Activated CD4-positive, alpha-beta T cell treated with anti-CD3 and anti-CD28 coated beads, Interleukin-2, Interleukin-6, amounts not matched to agents 100 ng/mL and 50 ng/mL, durations not matched to agents 16 hours and 8 hours (primary cell): ENCODE data around the gene SLC2A8.

ENCODE experiments used
- DNase-seq: peaks from one replicate; pipeline ENCODE4 v3.0.0-alpha.2; 2020

Gene SLC2A8

DNA sequence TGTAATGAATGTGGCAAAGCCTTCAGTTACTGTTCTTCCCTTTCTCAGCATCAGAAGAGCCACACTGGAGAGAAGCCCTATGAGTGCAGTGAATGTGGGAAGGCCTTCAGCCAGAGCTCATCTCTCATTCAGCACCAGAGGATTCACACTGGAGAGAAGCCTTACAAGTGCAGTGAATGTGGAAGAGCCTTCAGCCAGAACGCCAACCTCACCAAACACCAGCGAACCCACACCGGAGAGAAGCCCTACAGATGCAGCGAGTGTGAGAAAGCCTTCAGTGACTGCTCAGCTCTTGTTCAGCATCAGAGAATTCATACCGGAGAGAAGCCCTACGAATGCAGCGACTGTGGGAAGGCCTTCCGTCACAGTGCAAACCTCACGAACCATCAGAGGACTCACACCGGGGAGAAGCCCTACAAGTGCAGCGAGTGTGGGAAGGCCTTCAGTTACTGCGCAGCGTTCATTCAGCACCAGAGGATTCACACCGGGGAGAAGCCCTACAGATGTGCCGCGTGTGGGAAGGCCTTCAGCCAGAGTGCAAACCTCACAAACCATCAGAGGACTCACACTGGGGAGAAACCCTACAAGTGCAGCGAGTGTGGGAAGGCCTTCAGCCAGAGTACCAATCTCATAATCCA is 47.4 kb downstream of the SLC2A8 start:
- DNase-seq: peak; percentile 36

DNA sequence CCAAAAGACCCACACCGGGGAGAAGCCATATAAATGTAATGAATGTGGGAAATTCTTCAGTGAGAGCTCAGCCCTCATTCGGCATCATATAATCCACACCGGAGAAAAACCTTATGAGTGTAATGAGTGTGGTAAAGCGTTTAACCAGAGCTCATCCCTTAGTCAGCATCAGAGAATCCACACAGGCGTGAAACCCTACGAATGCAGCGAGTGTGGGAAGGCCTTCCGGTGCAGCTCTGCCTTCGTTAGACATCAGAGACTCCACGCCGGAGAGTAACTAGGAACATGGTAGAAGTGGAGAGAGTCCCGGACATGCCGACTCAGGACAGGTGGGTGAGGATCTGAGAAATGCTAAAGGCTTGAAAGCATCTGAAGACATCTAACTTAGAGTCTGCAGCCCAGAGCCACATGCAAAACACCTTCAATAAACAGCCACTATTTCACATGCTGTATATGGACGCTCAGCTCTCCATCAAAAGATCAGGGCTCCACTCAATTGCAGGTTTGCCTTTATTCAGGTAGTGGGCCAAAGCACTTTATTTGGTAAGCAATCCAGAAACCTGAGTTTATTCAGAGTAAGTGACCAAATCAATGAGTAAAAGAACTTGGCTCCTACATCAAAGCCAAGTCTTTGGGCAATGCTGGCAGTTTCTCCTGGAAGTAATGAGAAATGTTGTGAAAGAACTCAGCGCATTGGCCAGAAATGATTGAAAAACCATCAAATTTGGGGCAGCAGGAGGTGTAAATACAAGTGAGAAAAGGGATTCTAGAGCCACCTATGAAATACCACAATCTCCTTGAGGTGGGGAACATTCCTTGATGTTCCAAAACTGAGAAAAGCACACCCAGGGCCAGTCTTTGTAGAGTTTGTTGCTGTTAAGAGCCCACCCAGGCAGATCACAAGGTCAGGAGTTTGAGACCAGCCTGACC is 48.2 kb downstream of the SLC2A8 start:
- peak; percentile 42 for DNase-seq

DNA sequence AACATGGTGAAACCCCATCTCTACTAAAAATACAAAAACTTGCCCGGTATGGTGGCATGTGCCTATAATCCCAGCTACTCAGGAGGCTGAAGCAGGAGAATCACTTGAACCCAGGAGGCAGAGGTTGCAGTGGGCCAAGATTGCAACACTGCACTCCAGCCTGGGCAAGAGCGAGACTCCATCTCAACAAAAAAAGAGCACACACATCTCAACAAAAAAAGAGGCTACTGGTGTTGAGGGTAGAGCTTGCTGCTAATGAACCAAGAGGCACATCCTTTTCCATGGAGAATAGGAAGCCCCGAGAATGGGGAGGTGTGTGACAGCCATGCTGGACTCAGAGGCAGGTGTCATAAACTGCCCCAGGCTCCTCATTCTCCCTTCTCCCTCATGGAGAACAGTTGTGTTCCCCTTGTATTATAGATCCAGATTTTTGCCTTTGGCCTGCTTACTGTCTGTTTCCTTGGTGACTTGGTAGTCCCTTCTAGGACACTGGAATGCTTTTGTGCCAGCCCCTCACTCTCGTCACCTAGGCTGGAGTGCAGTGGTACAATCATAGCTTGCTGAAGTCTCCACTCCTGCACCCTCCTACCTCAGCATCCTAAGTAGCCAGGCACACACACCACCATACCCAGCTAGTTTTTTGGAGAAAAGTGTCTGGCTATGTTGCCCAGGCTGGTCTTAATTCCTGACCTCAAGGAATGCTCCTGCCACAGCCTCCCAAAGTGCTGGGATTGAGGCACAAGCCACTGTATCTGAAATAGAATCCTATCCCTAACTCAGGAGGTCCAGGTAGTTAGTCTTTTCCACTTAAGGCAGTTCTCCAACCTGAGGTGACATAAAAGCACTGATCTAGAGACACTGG is 49.1 kb downstream of the SLC2A8 start:
- peak; percentile 50 for DNase-seq

DNA sequence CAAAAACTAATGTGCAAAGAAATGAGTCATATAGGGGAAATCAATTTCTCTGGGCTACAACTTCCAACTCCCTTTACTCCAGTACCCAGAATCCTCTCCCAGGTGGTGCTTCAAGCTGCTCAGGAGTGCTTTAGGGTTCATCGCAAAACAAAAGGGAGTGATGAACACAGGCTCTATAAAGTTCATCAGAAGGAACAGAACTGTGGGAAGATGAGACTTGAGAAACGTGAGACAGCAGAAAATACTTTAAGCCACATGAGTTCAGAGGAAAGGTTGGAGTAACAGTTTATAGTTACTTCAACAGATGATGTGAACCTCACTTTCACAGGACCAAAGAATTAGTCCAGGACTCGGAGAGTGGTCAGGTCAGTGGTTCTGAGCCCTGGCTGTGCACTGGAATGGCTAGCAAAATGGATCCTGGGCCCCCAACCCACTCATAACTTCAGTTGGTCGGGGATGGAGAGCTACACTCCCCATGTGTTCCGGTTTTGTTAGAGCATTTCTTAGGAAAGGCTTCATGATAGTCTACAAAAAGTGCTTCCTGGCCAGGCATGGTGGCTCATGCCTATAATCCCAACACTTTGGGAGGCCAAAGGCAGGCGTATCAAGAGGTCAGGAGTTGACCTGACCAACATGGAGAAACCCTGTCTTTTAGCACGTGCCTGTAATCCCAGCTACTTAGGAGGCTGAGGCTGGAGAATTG is 49.9 kb downstream of the SLC2A8 start:
- DNase-seq: peak; percentile 39

DNA sequence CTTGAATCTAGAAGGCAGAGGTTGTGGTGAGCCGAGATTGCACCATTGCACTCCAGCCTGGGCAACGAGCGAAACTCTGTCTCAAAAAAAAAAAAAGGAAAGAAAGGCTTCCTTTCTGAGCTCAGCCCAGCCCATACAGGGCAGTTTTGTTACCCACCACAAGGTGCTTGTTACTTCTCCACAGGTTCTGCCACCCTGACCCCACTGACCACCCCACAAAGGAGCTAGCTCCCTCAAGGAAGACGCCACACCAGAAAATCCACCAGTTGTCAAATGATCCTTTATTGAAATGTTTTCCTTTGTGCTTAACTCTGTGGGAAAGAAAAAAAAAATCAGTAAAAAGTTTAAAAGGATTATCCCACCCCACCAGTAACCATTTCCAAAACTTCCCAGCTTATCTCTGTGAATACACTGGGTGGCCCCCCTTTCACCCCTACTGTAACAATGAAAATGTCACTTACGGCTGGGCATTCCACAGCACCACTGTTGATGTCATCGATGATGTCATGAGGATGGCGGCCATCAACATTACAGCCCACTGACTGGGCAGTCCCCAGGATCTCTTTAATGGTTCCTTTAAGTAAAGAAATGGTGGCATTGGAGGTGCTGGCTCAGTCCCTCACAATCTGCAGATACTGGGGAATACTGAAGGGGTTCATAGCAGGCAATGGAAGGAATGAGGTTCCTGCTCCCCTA is 50.6 kb downstream of the SLC2A8 start:
- peak; percentile 25 for DNase-seq

DNA sequence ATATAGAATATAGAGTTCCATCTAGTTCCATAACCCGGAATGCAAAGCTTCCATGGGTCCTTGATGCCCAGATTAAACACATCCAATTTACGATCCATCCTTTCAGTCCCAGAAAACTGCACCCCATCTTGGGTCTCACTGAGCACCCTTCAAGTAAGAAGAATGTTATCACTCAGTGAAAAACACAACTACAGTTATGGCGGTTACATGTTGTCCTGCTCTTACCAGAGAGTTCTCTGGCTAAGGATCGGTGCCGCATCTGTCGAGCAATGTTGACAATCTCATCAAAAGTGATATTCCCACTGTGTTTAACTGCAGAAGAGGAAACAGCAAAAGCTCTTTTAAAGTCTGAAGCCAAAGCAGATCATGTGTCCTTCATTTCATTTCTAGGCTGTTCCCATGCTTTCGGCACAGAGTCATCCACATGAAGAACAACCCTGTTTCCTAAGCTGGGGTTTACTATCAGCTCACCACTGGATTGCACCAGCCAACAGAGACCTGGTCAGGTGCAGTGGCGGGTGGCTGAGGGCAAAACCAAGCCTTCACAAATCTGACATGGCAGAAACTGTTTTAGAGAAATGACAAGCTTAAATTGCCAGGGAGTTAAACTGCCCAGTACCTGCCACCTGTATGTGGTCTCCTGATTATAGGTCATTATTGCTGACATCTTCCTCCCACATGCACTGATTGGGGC is 51.3 kb downstream of the SLC2A8 start:
- DNase-seq: peak; percentile 11

DNA sequence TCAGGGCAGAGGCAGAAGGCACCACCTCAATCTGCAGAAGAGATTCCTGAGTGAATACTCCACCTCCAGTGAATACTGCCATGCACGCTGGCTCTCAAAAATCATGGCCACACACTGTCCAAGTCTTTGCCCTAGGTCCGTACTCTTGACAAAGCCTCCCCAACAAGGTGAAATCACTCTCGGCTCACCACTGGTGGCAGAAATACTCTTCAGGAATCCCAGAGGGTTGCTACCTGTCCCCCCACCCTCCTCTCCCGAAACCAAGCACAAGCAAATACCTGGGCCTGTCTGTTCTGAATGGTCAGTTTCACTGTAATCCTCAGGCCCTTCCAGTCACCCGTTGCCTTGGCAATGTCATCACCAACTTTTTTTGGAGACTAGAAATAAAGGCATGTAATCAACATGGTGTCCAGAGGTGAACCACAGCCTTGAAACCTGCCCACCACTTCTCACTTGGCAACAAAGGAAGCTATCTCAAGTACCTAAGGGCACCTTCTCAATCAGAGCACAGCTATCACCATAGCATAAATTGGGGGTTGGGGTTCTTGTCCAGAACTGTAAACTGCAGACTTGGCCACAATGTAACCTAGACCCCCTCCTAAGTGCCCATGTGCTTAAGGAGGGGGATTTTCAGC is 52.5 kb downstream of the SLC2A8 start:
- DNase-seq: peak; percentile 30

DNA sequence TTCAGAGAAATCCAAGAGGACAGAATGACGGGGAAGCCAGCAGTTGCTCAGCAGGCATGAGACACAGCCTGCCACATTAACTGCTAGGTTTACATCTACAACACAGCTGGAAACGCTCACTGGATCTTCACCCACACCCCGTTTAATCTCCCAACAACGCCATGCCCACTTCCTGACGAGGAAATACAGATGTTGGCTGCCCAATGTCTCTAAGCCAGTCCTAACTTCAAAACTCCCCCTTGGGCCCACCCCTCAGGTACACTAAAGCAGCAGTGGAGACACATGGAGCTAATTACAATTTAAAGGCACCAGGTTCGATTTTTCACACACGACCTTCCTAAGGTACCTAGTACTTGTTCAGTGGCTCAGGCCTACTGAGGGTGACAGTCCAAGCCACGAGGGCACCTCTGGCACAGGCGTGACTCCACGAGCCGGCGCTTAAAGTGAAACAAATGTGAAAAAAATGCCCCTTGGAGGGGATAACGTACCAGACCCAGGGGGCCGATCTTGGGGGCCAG is 53.3 kb downstream of the SLC2A8 start:
- no peak for DNase-seq

DNA sequence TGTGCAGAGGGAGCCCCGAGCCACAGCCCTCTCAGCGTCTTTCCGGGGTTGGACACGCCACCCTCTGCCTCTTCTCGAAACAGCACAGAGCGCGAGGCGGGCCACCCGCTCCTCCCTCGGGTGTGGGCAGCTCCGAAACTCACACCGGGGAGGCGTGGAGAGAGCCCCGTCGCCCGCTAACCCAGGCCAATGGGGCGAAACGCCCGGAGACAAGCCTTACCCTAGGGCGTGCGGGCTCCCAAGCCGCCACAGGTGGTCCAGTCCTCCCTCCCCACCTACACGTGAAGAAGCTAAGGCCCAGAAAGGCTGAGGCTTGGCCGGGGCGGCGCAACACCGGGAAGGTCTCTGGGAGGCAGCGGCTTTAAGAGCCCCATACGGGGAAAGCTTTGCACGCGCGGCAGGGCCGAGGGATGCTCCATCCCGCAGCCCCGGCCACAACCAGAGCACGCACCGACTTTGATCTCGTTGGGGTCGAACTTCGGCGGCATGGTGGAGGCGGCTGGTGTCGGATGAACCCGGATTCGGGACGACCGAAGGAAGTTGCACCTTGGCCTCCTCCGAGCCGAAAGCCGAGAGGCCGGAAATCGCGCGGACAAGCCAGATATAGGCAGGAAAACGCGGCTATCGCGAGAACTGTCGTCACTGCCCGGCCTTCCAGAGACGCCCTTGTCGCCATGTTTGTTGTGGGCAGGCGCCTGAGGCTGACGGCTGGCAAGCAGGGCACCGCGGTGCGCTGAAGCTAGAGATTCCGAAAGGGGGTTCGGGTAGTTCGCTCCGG is 54.0 kb downstream of the SLC2A8 start, which contains the start of the genes LRSAM1 and RPL12:
TSS of gene LRSAM1 (plus strand) at position 681 of the 778 bp plus-strand sequence. CDS start 3,018 bp downstream, outside the sequence.
TSS of gene RPL12 (minus strand) at position 577 of the 778 bp plus-strand sequence. CDS start at position 488, 89 bp downstream.
- DNase-seq: peak; percentile 98

DNA sequence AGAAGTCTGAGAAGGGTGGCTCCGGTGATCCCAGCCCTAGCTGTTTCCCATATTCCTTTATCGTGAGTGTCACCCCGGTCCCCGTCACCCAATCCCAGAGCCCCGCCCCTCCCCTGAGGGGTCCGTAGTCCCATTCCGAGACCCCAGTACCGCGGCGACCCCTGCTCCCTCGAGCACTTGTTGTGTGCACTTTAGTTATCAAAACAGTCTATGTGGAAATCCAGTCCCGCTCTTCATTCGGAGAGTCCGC is 54.6 kb downstream of the SLC2A8 start:
- DNase-seq: no peak

DNA sequence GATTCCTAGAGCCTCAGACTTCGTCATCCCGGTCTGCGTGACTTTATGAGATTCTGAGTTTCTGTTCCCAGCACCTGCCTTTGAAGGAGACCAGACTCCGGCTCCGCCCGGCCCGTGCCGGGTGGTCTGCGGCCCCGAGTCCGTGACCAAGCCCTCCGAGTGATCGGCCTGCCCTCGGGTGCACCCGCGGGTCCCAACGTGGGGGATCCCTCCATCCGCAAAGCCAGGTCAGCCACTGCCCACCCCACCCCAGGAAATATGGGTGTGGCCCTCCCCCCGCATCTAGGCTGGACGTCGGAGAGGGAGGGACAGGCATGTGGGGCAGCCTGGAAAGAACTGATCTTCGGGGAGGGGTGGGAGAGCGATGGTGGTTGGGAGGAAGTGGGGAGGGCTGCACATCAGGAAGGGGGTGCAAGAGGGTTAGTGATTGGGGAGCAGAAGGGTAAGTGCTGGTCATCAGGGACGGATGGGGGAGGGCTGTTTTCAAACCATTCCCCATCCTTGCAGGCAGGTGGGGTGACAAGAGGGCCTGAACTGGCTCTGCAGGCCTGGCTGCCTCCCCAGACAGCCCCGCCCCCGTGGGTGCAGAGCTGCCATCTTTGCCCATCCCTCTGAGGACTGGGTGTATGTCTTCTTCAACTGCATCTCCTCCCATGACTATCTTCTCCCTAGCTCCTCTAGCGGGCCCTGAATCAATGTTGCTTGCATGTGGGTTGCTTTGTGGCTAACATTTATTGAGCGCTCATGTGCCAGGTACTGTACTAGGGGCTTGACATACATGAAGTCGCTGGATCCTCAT is 55.1 kb downstream of the SLC2A8 start:
- peak; percentile 80 for DNase-seq

DNA sequence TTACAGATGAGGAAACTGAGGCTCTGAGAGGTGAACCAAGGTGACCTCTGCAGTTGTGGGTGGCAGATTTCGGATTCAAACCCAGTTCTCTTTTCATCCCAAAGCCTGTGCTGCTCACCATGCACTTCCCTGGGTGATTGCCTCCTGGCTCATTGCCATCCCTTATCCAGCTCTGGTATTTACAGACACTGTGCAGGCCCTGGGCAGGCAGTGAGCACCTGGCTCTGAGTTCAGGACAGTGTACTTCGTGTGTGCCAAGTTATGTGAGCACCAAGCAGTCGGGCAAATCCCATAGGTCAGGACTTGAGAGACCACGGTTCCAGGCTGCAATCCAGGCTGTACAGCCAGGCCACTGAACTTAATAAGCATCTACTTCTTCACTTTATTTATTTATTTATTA is 55.7 kb downstream of the SLC2A8 start:
- DNase-seq: no peak

DNA sequence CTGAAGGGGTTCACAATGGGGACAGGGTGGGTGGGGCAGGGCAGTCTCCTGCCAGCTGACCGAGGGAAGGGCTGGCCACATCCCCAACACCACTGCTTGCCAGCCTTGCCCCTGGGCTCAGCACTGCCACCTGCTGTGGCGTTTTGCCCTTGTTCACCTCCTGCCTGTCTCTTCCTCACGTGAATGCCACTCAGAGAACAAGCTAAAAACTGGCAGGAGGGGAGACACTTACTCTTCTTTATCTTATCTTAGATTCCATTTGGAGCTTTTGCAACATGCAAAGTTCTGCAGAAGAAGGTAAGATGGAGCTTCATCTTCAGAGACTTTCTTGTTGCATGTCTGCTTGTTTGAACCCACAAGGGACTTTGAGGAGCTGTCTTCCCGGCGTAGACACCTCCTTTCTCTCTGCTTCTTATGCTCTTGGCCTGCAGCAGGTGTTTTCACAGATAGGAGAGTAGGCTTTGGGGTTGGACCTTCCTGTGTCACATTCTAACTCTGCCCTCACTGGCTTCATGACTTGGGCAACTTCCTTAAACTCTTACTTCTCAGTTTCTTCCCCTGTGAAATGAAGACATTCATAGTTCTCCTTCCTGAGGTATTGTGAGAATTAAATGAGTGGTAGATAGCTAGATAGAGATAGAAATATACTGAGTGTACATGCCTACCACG is 58.5 kb downstream of the SLC2A8 start:
- DNase-seq: peak; percentile 53

DNA sequence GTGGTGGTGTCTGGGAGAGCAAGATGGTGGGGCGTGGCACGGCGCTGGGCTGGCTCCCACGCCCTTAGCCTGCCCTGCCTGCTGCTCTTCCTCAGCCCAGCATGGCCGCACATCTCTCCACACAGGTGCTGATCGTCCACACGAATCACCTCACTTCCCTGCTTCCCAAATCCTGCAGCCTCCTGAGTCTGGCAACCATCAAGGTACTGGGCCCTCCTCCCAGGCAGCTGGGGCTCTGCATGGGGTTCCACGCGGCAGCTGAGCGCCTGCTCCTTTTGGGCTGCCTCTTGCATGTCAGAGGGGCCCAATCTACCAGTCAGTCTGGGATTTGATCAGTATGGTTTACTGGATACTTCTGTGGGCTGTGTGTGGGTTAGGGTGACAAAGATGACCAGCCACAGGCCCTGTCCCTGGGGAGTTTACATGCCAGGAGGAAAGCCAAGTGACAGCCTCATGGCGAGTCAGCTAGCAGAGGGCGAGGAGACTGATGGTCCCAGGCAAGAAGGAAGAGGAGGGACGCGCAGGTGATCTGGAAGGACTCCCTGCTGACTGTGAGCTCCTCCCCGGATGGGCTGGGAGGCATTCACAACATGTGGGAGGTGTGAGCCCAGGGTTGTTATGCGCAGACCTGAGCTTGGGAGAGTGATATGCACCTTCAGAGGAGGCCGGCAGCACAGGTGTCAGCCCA is 60.4 kb downstream of the SLC2A8 start:
- no peak for DNase-seq
